ENCODE results near the gene CHSY1.
A peak's percentile ranks its signal among the peaks of the same experiment; 100 is the strongest.
"Not testable (repeated sequence)": the region's sequence is repeated elsewhere in the genome, so short reads cannot be mapped to it uniquely, and the experiment has no call there.

The CHSY1 gene

DNA sequence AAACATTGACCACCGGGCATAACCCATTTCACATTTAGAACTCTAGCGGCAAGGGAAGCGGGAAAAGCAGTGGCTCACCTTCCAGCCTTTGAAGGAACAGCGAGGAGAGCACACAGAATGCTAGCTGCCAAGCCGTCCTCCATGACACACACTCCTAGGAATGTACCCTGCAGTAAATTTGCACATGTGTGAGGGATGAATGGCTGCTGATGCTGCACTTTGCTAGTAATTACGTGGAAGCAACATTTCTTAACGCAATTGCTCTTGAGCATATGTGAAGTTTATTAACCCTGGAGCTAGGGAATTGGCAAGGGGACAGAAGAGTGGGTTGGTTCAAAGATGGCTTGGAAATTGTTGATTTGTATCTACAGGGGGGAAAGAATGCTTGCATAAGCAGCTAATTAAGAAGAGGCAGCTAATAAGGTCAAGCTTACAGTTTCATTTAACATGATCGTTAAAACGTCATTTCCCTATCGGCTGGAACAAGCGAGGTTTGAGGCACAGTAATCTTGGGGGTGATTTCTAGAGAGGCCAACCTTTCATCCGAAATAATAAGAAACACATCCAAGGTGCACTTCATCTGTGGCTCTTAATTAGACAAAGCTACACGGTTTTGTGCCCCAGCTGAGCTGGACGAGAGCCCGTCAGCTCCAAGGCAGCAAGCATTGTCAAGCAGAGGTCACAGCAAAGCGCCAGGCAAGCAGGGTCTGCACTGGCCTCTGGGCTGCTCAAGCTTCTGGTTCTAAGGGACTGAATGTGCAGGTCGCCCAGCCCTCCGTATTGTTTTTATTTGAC lies 123.4 kb downstream of the CHSY1 start:
- Histone ChIP-seq H3K9me3 (ENCODE audit: control insufficient read depth, low read length) (peaks cover 12% of the 10 kb centered on the region), H3K4me3 (ENCODE audit: extremely low read depth, insufficient read depth, low read length, poor library complexity, severe bottlenecking) (no peak overlapping the region), H3K27ac (ENCODE audit: low read depth, low read length, severe bottlenecking) (no peak overlapping the region), H3K36me3 (ENCODE audit: control insufficient read depth, insufficient read depth, low read length) (no peaks in the 10 kb centered on the region), H3K4me1 (ENCODE audit: control insufficient read depth, insufficient read depth, low read length, poor library complexity, severe bottlenecking) (peaks cover 9% of the 10 kb centered on the region)
- WGBS, 2 experiments (ENCODE audit: insufficient coverage in 2 of 2): 94 to 95% methylated on average over 12 to 17 of the region's 18 CpGs

DNA sequence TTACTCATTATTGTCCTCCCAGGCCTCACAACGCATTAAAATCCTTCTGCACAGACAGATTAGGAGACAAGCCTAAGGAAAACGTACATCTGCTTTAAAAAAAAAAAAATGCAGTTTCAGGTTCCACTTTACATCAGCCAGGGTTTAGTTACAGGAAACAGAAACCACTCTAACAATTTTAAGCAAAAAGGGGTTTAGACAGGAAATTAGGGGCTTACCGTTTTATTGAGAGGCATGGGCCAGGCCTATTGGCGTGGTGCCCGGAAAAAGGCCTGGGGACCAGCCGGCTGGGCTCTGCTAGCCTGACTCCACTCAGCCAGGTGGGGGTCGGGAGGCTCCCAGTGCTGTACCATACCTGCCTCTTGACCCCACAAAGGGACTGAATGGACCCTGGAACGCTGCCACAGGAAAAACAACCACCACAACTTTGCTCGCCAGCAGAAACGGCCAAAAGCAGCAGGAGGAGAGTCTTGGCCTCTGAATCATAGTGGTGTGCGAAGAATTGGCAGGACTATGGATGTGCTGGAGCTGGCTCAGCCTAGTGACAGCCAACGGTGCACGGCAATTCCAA lies 124.3 kb downstream of the CHSY1 start:
- peaks cover 9% of the 10 kb centered on the region for H3K4me1 ChIP-seq (ENCODE audit: control insufficient read depth, insufficient read depth, low read length, poor library complexity, severe bottlenecking)
- H3K9me3 ChIP-seq (ENCODE audit: control insufficient read depth, low read length): peaks cover 12% of the 10 kb centered on the region
- no peak overlapping the region for H3K4me3 ChIP-seq (ENCODE audit: extremely low read depth, insufficient read depth, low read length, poor library complexity, severe bottlenecking)
- peak overlapping the region; percentile 45 for H3K27ac ChIP-seq (ENCODE audit: low read depth, low read length, severe bottlenecking)
- WGBS, 2 experiments (ENCODE audit: insufficient coverage in 2 of 2): 95% methylated on average over 10 to 11 of the region's 13 CpGs
- no peaks in the 10 kb centered on the region for H3K36me3 ChIP-seq (ENCODE audit: control insufficient read depth, insufficient read depth, low read length)

- Histone ChIP-seq H3K4me3 (ENCODE audit: extremely low read depth, insufficient read depth, low read length, poor library complexity, severe bottlenecking) (no peak overlapping the region), H3K4me1 (ENCODE audit: control insufficient read depth, insufficient read depth, low read length, poor library complexity, severe bottlenecking) (peaks cover 13% of the 10 kb centered on the region), H3K27ac (ENCODE audit: low read depth, low read length, severe bottlenecking) (peak overlapping the region; percentile 45), H3K9me3 (ENCODE audit: control insufficient read depth, low read length) (peaks cover 12% of the 10 kb centered on the region), H3K36me3 (ENCODE audit: control insufficient read depth, insufficient read depth, low read length) (no peaks in the 10 kb centered on the region)
- 70 to 73% methylated on average over 7 of the region's 11 CpGs for WGBS, 2 experiments (ENCODE audit: insufficient coverage in 2 of 2)
Observed at GRCh38 chr15:101126618-101127505, 125.0 kb downstream of the CHSY1 start.

- not testable (repeated sequence) for H3K27ac ChIP-seq (ENCODE audit: low read depth, low read length, severe bottlenecking); H3K4me3 ChIP-seq (ENCODE audit: extremely low read depth, insufficient read depth, low read length, poor library complexity, severe bottlenecking)
- WGBS, 2 experiments (ENCODE audit: insufficient coverage in 2 of 2): 83 to 88% methylated on average over 12 of the region's 13 CpGs
Observed at GRCh38 chr15:101125881-101126428, 125.9 kb downstream of the CHSY1 start.

More at GRCh38 chr15:101125881-101126428, 125.9 kb downstream of the CHSY1 start:
- Histone ChIP-seq H3K4me1 (ENCODE audit: control insufficient read depth, insufficient read depth, low read length, poor library complexity, severe bottlenecking) (peaks cover 18% of the 10 kb centered on the region), H3K9me3 (ENCODE audit: control insufficient read depth, low read length) (peaks cover 12% of the 10 kb centered on the region)
- H3K36me3 ChIP-seq (ENCODE audit: control insufficient read depth, insufficient read depth, low read length): not testable (repeated sequence)

Measured in mesodermal cell (in vitro differentiated cells).